HG03378 (cell line): ENCODE data around the gene ADARB2.

ENCODE experiments used
- ATAC-seq: cut with Tn5 transposase; IDR thresholded peaks from one replicate; pipeline ENCODE4 v1.9.1; 2021; ENCODE audit warnings: mild to moderate bottlenecking, moderate library complexity; ENCODE audit not compliant: unreplicated experiment

The ADARB2 gene

DNA sequence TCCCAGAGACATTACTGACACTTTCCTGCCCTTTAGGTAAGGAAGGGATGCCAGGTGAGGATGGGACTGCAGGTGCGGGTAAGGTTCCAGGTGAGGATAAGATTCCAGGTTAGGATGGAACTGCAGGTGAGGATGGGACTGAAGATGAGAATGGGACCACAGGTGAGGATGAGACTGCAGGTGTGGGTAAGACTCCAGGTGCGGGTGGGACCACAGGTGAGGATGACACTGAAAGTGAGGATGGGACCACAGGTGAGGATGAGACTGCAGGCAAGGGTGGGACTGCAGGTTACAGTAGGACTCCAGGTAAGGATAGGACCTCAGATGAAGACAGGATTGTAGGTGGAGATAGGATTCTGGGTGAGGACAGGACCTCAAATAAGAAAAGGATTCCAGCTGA is 358.9 kb downstream of the ADARB2 start:
- ATAC-seq, result no peak

DNA sequence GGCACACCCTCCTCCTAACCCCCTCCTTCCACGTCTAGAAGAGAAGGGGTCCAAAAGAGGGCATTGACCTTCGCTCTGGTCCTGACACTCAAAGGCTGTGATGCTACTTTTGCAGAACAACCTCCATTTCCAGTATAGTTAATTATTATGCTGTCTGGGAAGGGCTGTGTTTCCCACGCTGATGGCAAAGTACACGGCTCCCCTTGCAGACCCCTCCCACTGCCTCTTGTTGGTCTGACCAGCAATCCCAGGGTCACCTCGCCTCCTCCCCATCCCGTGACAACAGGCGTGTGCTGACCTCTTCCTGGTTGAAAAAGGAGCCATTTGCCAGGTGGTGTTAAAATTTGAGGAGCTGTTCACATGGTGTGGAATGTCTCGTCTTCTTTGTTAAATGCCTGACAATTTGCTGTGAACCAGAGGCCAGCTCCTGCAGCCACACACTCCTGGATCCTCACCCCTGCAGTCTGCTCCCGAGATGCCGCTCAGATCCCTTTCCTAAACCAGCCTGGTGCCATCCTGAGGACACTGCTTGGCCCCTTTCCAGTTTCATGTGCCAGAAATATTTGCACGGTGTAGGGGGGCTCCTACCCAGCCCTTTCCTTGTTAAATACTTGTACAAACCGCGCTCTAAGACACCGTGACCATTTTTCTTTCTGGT is 359.5 kb downstream of the ADARB2 start:
- ATAC-seq, result no peak

DNA sequence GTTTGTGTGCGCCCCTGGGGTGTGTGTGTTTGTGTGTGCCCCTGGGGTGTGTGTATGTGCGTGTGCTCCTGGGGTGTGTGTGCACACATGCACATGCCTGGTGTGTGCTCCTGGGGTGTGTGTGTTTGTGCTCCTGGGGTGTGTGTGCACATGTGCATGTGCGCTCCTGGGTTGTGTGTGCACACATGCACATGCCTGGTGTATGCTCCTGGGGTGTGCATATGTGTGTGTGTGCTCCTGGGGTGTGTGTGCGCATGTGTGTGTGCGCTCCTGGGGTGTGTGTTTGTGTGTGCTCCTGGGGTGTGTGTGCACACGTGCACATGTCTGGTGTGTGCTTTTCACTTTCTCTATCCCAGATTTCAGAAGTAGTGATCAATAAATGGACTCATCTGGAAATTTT is 360.1 kb downstream of the ADARB2 start:
- ATAC-seq, result no peak

DNA sequence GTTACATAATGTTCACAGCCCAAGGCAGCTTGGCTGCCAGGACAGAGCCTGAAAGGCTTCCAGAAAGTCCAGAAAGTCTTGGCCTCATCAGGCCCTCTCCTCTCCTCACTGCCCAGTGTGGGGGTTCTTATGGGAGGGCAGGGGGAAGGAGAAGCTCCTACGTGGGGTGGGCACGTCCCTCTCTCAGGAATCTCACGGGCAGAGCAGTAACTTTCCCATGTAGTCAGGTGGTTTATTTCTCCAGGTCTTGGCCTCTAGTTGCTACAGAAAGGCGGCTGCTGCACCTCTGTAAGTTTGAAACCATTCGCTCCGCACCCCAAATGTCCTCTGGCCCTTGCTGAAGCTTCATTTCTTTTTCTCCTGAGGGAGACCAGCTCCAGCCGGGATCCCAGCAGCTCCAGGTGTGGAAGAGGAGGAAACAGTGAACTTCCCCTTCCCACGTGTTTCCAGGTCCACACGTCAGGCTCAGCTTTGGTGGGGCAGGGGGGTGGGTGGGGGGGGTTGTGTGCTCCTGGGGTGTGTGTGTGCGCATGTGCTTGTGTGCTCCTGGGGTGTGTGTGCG is 360.9 kb downstream of the ADARB2 start:
- ATAC-seq, result no peak

DNA sequence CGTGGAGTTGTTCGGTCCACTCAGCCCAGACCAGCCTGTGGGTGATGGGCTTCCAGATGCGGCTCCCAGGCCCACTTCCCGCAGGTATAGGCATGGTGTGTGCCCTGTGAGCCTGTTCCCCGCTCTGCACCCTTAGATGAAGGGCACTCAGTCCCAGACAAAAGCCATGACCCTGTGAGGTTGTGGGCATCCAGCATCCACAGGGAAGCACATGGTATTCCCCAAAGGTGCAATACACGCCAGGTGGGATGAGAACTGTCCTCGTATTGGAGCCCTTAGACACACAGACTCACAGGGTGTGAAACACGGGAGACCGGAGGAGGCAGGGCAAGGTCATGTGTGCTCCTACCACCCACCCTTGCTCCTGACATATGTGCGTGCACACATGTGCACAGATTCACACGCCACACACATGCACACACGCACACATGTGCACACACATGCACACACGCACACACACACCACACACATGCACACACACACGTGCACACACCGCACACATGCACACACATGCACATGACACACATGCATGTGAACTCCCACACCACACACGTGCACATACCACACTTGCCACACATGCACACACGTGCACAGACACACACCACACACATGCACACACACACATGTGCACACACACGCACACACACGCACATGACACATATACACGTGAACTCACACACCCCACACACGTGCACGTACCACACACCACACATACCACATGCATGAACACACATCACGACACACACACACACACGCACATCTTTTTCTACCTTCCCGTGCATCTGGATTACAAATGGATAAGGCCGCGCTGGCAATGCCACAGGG is 361.8 kb downstream of the ADARB2 start:
- no peak for ATAC-seq

DNA sequence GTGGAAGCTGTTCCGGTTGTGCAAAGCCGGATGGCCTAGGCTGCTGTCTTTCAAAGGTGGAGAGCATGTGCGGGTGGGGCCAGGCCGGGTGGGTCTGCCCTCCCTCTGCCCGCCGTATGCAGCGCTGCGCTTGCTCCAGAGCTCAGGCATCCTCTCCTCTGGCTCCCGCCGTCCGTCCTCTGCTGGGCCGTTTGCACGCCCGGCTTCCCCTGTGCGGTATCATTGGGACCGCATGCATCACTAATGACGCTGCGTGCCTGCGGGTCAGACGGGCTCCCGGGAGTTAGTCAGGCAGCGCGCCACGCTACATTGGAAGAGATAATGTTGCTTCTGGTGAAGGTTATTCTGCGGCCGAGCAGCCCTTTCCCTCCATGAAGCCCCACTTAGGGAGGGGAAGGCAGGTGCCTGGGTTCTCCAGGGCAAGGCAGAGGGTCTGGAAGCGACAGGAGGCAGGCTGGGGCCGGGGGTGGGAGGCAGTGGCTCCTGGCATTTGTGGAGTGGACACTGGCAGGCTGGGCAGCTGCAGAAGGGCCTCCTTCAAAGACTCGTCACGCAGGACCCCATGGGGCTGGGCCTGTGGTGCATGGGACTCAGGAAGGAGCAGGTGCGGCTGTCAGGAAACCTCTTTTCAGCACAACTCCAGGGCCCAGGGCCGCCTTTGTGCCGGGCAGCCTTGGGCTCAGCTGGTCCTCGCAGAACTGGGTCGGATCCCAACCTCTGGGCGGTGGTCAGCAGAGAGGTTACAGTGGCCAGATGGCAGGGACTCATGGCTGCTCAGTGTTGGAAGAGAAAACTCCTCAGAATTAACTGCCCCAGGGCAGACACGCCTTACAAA is 362.6 kb downstream of the ADARB2 start:
- no peak for ATAC-seq

DNA sequence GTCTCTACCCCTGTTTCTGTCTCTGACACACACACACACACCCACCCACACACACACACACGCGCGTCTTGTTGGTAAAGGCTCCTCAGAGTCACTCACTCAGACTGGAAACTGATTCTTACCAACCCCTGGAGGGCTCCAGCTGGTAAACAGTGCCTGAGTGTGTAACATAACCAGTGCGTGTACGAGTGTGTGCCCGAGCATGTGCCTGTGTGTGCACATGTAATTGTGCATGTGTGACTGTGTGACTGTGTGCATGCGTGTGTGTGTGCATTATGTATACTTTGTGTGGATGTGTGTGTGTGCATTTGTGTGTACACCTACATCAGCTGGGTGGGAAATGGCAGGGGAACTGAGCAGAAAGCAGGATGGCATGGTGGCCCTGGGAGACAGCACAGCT is 364.0 kb downstream of the ADARB2 start:
- no peak for ATAC-seq

DNA sequence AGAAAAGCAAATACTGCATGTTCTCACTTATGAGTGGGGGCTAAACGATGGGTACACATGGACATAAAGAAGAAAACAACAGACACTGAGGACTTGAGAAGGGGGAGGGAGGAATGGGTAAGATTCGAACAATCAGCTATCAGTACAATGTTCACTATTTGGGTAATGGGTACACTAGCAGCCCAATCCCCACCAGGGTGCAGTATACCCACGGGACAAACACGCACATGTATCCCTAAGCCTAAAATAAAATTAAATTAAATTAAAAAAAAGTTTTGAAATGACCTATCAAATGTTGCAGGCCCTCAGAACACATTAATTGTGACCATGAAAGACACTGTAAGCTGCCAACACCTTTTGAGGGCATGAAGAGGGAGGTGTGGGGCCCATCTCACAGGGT is 365.1 kb downstream of the ADARB2 start:
- no peak for ATAC-seq

DNA sequence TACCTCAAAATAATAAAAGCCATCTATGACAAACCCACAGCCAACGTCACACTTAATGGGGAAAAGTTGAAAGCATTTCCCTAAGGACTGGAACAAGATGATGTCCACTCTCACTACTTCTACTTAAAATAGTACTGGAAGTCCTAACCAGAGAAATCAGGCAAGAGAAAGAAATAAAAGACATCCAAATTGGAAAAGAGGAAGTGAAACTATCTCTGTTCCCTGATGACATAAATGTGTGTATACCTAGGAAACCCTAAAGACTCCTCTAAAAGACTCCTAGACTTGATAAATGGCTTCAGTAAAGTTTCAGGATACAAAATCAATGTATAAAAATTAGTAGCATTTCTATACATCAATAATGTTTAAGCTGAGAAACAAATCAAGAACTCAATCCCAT is 367.0 kb downstream of the ADARB2 start:
- no peak for ATAC-seq

DNA sequence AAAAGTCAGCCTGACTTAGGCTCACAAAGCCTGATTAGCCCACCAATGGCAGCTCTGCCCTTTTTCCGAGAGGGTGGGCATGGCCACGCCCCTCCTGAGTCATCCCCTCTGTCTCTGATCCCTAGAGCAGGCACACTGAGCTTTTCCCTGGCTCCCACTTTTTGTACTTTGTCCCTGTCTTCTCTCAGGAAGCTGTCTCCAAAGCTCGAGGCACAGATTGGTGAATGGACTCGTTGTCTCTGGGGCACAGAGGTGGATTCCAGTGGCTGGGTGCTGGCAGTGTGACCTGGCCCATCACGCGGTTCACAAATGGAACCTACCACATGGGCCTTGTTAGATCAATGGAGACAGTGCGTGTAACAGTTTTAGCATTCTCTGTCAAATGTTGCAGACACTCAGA is 367.7 kb downstream of the ADARB2 start:
- ATAC-seq, result no peak

DNA sequence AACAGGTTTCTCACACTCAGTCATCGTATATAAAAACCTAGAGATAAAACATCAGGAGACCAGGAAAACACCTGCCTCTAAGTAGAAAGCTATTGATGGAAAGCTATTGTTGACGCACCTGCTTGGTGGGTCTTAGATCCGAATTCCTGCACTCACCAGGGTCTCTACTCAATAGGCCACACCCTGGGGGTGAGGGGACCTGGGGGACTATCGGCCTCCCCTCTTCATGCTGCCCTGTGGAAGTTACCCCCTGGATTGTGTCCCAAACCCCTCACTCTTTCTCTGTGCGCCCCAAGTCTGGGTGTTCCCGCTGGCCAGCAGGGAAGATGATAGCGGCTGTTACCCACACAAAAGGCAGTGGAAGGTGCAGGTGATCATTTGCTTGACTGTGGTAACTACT is 368.1 kb downstream of the ADARB2 start:
- no peak for ATAC-seq

DNA sequence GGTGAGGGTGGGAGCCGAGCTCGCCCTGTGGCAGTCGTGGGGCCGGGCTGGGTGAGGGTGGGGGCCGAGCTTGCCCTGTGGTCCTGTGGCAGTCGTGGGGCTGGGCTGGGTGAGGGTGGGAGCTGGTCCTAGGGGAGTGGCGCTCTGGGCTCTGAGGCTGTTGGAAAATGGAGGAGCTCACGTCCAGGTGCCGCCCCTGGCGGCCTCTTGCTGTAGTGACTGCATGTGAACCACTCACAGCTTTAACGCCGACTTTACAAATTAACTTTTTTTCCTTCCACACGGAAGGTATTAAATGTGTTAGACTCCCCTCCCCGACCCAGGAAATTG is 368.5 kb downstream of the ADARB2 start:
- ATAC-seq, result no peak

DNA sequence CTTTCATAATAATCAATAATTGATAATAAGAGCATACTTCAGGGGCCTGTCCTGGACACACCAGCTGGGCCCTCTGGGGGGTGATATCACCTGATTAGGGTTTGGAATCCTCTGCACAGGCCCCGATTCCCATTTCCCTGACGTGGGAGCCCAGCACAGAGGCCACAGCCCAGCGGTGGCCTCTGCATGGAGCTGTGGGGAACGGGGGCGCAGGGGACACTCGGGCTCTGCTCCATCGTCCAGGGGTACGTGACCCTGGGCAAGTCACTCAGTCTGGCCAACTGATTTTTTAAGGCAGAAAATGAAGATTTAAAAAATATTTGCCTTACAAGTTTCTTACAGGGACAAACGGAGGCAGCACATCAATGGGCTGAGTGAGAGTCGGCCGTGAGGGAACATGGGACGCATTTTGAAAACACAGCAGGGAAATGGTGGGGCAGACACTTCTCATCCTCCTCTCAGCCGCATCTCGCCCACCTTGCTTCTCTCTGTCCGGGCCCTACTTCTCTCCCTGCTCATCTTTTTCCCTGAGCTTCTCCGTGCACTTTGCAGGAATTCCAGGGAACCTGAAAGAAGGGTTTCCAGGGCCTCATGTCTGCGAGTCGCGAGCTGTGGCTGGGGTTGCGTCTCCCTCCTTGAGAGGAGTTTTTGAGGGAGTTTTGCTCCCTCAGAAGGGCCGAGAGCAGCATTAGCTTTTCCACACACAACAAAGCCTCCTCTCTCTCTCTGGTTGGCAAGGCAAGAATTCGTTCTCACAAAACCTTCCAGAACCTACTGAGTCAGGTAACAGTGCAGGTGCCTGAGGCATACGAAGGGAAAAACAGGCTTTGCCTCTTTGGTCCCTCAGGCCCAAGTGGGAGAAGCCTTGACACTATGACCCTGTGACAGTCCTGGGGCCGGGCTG is 369.1 kb downstream of the ADARB2 start:
- no peak for ATAC-seq

DNA sequence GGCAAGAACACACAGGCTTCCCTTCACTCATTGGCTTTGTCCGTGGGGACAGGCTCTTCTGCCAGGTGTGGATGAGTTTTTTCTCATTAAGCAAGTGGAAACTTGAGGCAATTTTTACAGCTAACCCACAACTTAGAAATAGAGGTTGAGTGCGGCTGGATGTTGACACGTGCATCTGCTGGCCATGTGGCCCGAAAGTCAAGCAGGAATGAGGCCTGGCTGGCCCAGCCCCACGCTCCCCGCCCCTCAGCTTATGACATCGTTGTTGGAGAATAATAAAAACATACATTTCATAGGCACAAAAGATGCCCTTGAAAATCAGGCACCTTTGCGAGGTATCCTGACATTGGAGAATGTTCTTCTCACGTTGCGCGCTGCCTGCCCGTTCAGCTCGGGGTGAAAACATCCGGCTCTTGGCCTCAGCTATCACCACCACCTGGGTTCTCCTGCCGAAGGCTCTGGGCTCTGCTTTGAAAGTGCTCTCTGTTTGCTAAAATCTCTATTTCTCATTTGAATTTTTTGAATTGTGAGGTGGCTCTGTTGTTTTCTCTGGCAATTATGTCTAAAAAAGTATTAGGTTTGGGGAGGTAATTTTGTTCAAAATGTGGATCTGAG is 370.4 kb downstream of the ADARB2 start:
- no peak for ATAC-seq

DNA sequence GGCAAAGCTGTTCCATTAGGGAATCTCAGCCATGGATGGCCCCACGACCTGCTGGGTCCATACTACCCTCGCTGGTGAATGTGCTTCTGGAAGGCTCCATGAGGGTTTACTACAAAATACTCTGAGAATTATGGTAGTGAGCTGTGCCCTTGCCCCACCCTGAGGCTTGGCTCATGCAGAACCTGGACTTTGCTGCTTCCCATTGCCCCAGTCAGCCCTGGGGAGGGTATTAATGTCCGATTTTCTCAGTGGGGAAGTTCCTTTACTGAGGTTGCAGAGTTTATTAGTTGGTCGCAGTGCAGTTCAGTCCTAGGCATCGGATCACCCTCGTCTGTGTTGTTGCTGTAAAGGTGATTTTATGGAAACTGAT is 371.0 kb downstream of the ADARB2 start:
- no peak for ATAC-seq

DNA sequence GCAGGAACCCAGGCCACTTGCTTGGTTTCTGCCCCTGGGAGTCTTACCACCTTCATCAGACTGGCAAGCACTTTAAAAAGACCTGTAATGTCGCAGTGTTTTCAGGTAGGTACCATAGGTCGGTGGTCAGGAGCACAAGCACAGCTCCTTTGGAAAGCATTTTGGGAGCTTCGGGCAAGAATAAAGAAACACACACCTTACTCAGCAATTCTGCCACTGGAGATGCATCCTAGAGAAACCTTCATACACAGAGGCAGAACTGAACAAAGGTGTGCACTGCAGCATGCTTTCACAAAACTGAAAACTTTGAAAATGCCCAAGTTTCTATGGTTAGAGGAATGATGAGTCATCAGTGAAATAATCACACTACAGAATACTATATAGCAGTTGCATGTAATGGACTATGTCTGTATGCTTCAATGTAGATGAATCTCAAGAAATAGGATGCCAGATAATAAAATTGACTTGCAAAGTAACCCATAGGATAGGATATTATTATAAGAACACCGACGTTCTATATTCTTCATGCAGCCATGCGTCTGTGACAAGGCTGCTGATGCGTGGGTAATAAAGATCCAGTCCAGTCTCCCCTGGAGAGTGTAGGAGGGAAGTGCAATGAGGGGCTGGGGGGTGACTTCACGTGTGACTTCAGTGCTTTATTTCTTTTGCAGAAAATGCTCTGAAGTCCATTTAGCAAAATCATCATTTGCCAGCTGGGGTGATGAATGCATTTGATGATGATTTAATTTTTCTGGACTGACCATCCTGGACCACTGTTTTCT is 371.6 kb downstream of the ADARB2 start:
- ATAC-seq, result no peak

DNA sequence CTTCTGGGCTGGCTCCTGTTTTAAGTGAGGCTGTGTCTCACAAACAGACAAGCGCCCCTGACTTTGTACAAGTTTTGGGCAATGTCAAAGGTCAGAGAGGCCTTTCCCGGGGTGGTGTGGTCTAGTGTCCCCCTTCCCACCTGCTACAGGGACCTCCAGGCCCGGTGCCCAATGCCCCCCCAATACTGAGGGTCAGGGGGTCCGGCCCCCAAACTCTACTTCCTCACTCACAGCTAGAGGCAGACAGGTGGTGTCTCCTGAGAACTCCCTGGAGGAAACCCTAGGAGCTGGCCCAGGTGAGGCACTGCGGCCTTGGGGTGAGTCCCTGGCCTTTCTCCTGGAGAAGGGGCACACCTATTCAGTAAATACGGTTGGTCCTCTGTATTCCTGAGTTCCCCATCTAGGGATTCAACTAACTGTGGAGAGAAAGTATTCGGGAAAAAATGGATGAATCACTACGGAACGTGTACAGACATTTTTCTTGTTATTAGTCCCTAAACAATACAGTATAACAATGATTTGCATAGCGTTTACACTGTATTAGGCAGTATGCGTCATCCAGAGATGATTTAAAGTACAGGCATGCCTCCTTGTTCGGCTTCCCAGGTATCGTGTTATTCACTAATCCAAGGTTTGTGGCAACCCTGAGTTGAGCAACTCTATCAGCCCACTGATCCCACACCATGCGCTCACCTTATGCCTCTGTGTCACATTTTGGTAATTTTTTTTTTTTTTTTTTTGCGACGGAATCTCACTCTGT is 373.0 kb downstream of the ADARB2 start:
- ATAC-seq, result no peak

DNA sequence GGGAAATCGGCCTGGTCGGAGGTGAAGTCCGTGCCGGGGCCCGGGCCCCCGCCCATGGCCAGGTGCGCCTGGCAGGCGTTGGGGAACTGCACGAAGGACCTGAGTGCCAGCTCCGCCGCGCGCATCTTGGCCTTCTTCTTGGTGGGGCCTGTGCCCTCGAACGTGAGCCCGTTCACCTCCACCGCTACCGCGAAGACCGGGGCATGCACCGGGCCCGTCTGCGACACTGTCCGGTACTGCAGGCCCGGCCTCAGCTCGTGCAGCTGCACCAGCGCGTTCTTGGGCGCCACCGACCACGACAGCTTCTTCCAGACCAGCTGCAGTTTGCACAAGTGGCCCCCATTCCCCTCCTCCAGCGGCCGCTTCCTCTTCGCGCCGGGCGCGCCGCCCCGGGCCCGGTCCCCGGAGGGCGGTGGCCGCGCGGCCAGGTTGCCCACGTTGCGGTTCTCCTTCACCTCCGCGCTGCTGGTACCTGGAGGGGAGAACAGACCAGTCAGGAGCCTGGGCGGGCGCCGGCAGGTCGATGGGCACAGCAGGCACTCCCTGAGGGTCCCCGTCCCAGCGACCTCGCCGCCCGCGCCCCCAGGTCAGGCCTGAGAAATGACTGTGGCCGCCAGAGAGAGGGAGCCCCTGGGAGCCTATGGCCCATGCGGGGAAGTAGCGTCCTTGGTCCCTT is 373.7 kb downstream of the ADARB2 start:
- no peak for ATAC-seq
